ENCODE results near the gene RARRES1.

RARRES1 gene

GRCh38 chr3:158763421-158763820, 31.2 kb upstream of the RARRES1 start:
- DNase-seq: no peak

- DNase-seq: no peak
Observed at GRCh38 chr3:158762701-158763100, 30.4 kb upstream of the RARRES1 start.

DNA sequence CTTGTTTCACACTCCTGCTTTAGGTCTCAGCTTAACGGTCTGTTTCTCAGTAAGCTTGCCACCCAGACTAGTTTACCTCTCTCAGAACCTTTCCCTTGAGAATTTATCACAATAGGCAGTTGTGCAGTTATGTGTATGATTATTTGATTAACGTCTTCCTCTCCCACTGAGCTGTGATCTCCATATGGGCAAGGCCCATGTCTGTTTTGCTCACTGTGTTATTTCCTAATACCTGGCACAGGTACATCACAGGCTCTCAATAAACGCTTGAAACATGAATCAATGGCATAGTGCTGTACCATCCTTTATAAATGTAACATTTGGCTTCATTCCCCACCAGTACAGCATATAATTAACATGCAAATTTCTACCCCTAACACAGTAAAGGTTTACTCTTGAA, 29.1 kb upstream of the RARRES1 start:
- no peak for DNase-seq

GRCh38 chr3:158755421-158755820, 23.2 kb upstream of the RARRES1 start:
- no peak for DNase-seq

DNA sequence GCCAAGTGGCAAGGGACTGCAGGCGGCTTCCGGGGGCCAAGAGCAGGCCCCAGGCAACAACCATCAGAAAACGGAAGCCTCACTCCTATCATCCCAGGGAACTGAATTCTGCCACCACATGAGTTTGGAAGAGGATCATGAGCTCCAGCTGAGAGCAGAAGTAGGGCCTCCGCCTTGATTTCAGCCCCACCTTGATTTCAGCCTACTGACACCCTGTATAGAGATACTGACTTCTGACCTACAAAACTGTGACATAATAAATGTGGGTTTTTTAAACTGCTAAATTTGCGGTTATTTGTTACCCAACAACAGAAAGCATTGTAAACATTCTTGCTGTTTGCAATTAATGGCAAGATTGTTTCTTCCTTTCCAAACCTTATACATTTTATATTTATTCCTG, 21.6 kb upstream of the RARRES1 start:
- DNase-seq: no peak

GRCh38 chr3:158751316-158751715, 19.1 kb upstream of the RARRES1 start:
- DNase-seq: no peak

- no peak for DNase-seq
Observed at GRCh38 chr3:158750016-158750415, 17.8 kb upstream of the RARRES1 start.

DNA sequence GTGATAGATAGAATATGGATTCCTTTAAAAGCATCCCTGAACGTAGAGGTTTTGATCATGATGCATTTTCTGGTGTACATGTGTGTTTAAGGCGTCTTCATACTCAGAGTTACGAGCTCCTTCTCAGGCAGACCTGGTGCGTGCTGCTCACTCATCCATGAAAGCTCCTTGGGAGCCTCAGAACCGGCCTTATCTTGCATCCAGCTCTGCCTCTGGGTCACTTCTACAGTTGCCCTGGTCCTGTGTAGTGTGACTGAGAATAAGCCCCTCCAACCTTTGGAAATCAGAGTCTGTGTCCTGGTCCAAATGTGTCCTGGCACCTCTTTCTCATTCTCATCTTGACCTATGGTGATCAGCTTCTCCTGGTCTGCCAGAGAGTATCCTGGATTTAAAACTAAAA, 17.3 kb upstream of the RARRES1 start:
- no peak for DNase-seq

DNA sequence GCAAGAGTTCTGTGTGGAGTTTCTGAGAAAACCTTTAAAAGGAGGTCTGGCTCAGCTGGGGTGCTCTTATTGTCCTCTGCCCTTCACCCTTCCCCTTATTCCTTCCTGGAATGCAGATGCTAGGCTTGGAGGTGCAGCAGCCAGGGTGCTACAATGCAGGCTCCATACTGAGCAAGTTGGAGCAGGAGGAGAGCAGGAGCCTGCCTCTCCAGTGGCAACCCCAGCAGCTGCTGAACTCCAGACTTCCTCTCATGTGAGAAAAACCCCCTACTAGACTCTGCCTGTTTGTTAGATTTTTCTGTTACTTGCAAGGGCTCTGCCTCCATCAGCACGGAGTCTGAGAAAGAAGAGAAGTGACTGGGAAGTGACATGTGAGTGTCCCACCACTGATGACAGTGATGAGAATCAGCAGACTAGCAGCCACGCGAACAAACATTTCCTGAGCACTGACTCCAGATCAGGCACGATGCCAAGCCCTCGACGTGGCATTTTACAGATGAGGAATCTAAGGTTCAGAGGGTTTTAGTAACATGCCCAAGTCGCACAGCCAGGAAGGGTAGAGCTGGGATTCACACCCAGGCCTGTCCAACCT, 16.1 kb upstream of the RARRES1 start:
- no peak for DNase-seq

DNA sequence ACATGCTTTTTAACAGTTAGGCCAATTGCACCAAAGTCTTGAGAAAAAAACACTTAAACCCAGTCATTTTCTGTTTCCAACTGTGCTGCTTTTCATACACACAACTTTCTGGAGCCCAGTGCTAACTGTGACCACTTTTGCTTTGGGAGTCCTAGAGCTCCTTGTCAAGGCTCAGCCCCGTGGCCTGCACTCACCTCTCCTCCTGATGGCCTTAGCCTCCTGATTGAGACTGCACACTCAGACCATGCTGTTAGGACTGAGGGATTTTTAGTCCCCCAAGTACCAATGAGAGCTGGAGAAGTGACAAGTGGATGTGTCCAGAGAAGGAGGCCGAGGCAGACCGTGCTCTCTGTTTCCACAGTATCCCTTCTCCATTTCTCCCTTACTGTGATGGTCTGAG, 15.2 kb upstream of the RARRES1 start:
- no peak for DNase-seq

- no peak for DNase-seq
Observed at GRCh38 chr3:158745551-158745950, 13.3 kb upstream of the RARRES1 start.

- DNase-seq: no peak
Observed at GRCh38 chr3:158744567-158745288, 12.5 kb upstream of the RARRES1 start.

- no peak for DNase-seq
Observed at GRCh38 chr3:158743664-158744566, 11.7 kb upstream of the RARRES1 start.

- no peak for DNase-seq
Observed at GRCh38 chr3:158742871-158743663, 10.8 kb upstream of the RARRES1 start.

DNA sequence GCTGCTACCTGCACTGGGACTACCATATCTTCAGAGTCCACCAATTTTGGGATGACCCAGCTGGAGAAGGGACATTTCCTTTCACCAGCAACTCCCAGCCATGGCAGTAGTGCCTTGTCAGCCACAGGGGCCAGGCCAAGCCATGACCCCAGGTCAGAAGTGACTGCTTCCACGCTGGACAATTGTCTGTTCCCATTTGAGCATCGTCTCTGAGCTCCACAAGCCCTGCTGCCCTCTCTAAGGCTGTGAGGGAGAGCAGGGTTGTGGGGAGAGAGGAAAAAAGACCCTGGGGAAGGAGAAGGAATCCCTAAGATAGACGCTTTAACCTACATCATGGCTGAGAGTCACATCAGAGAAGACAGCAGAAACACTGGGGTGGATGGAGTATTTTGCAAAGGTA, 7.4 kb upstream of the RARRES1 start:
- DNase-seq: no peak

DNA sequence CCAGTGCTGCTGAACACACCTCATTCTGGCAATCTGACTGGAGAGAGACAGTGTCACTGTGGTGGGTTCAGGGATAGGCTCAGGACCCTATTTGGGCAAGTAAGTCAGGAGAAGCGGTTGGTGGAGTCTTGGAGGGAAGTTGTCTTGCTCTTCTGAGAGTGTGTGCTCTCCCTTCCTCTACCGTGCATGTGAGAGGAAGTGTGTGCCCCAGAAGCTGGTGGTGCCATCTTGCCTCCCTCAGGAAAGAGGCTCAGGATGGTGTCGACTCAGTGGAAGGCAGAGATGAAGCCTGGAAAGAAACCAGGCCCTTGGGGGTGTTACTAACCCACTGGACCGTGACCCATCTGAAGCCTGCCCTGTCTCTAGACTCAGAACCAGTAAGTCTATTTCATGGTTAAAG, 6.8 kb upstream of the RARRES1 start:
- DNase-seq: no peak

DNA sequence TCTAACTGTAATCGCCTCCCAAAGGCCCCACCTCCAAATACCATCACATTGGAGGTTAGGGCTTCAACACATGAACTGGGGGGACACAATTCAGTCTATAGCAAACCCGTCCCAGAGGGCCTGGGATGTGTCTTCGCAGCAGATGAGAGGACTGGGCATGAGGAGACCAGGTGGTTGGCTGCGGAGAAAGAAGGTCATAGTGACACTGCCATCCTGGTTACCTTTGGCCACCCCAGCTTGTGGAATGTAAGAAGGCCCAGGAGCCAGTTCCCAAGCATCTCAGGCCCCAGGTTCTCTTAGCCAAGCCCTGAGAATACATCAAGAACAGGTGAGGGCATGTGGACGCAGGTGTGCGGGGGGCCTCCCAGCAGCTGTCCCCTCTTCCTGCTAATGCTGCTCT, 6.4 kb upstream of the RARRES1 start:
- DNase-seq: no peak

GRCh38 chr3:158737976-158738615, 5.8 kb upstream of the RARRES1 start:
- DNase-seq: no peak

GRCh38 chr3:158737410-158737809, 5.2 kb upstream of the RARRES1 start:
- no peak for DNase-seq

DNA sequence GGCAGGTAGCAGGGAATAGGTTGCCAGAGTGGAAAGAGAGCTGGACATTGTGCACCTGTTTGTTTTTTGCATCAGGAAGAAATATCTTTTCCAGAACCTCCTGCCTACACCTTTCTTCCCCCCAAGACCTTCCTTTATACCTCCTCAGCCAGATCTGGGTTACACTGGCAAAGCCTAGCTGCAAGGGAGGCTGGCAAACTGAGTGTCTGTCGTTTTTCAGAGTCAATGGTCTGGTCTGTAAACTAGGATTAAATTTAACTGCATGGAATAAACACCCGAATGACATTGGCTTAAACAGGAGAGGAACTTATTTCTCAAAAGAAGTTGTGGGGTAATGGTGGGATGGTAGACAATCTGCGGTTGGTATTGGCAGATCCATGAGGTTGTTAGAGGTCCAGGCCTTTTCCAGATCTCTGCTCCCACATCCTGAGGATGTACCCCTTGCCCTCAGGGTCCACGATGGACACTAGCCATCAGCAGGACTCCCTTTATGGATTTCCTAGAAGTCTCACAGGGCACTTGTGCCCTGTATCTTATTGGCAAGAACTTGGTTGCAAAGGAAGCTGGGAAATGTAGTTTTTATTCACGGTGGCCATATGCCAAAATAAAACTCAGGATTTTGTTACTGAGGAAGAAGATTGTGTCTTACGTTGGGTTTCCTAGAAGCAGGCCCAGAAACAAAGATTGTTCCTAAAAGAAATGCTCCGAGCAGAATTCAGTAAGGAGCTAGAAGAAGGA, 3.2 kb upstream of the RARRES1 start:
- no peak for DNase-seq

GRCh38 chr3:158733656-158734055, 1.4 kb upstream of the RARRES1 start:
- DNase-seq: no peak

DNA sequence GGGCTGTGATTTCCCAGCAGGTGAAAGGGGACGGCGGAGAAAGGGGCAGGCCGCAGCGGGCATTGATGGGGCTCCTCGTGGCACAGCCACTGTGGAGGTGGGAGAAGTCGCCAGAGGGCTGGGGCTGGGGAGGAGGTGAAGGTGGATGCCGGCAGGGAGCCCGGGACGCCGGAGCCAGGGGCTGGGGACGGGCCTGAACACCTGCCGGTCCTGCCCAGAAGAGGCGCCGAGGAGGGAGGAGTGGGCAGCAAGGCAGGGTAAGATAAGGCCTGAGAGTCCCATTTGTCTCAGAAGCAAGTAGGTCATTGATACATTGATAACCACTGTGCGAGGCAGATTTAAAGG, 571 bp upstream of the RARRES1 start:
- DNase-seq: no peak
